Liver (tissue), 9 donors: ENCODE data around the gene SERHL2. TPM values are rescaled to one million over a fixed set of nuclear protein-coding genes. Genes with fewer than 3 reads are reported as not detected.

ENCODE experiments used
- DNase-seq: peaks from one replicate; pipeline ENCODE4 v3.0.0-alpha.2; 2017; ENCODE audit warnings: low spot score
- H3K27ac ChIP-seq, 2 donors: one replicate each; pipeline ENCODE4 v1.7.0; 2013; ENCODE audit warnings: inconsistent platforms in 2 of 2, low read length in 2 of 2, control low read depth in 1 of 2, low read depth in 1 of 2, mild to moderate bottlenecking in 1 of 2
- H3K27me3 ChIP-seq, 4 donors: one replicate each; pipeline versions ENCODE4 v1.6.1 to v1.7.0; 2013; ENCODE audit warnings: low read length in 3 of 4, inconsistent platforms in 1 of 4, mild to moderate bottlenecking in 1 of 4, moderate library complexity in 1 of 4; ENCODE audit not compliant: control insufficient read depth in 4 of 4, insufficient read depth in 4 of 4
- H3K36me3 ChIP-seq, 4 donors: one replicate each; pipeline versions ENCODE4 v1.6.1 to v1.7.0; 2013; ENCODE audit warnings: low read length in 3 of 4, mild to moderate bottlenecking in 3 of 4, low read depth in 1 of 4, moderate library complexity in 1 of 4; ENCODE audit not compliant: control insufficient read depth in 4 of 4, insufficient read depth in 3 of 4
- H3K4me1 ChIP-seq, 4 donors: one replicate each; pipeline versions ENCODE4 v1.6.1 to v1.7.0; 2013; ENCODE audit warnings: low read length in 3 of 4, mild to moderate bottlenecking in 3 of 4, moderate library complexity in 1 of 4; ENCODE audit not compliant: control insufficient read depth in 4 of 4, insufficient read depth in 4 of 4
- H3K4me3 ChIP-seq, 3 donors: one replicate each; pipeline versions ENCODE4 v1.6.1 to v1.7.0; 2013; ENCODE audit warnings: low read length in 3 of 3, control low read depth in 1 of 3, low read depth in 1 of 3, mild to moderate bottlenecking in 1 of 3
- H3K9ac ChIP-seq, 2 donors: one replicate each; pipeline ENCODE4 v1.7.0; 2013; ENCODE audit warnings: low read length in 2 of 2, mild to moderate bottlenecking in 2 of 2, moderate library complexity in 2 of 2, control low read depth in 1 of 2, low read depth in 1 of 2
- H3K9me3 ChIP-seq, 4 donors: one replicate each; pipeline versions ENCODE4 v1.6.1 to v1.7.0; 2013; ENCODE audit warnings: low read length in 3 of 4; ENCODE audit not compliant: control insufficient read depth in 4 of 4
- EGR1 ChIP-seq, 2 donors: IDR thresholded peaks; 2 replicates each; pipeline ENCODE4 v1.6.1; 2016 to 2018; ENCODE audit warnings: antibody characterized with exemption in 2 of 2, low read depth in 2 of 2
- FOXA1 ChIP-seq: IDR thresholded peaks from 2 replicates; pipeline ENCODE4 v1.6.1; 2016; ENCODE audit warnings: antibody characterized with exemption
- FOXA2 ChIP-seq: IDR thresholded peaks from 2 replicates; pipeline ENCODE4 v1.6.1; 2016; ENCODE audit warnings: antibody characterized with exemption
- GABPA ChIP-seq, 2 donors: IDR thresholded peaks in 1 of 2; conservative IDR thresholded peaks in 1 of 2; 2 replicates each; pipeline ENCODE4 v1.6.1; 2016; ENCODE audit warnings: antibody characterized with exemption in 2 of 2, mild to moderate bottlenecking in 1 of 2, moderate library complexity in 1 of 2
- HNF4A ChIP-seq, 2 donors: conservative IDR thresholded peaks; 2 replicates each; pipeline ENCODE4 v1.6.1; 2016; ENCODE audit warnings: antibody characterized with exemption in 2 of 2, mild to moderate bottlenecking in 2 of 2
- HNF4G ChIP-seq: IDR thresholded peaks from 2 replicates; pipeline ENCODE4 v1.6.1; 2016; ENCODE audit warnings: antibody characterized with exemption
- JUND ChIP-seq, 2 donors: IDR thresholded peaks; 2 replicates each; pipeline ENCODE4 v1.6.1; 2016; ENCODE audit warnings: antibody characterized with exemption in 2 of 2
- NR2F2 ChIP-seq: IDR thresholded peaks from 2 replicates; pipeline ENCODE4 v1.6.1; 2016; ENCODE audit warnings: antibody characterized with exemption
- RAD21 ChIP-seq, 2 donors: IDR thresholded peaks; 2 replicates each; pipeline ENCODE4 v1.6.1; 2016; ENCODE audit warnings: antibody characterized with exemption in 2 of 2, mild to moderate bottlenecking in 2 of 2
- RXRA ChIP-seq, 2 donors: IDR thresholded peaks; 2 replicates each; pipeline ENCODE4 v1.6.1; 2017 to 2018; ENCODE audit warnings: antibody characterized with exemption in 2 of 2, mild to moderate bottlenecking in 1 of 2
- SP1 ChIP-seq: IDR thresholded peaks from 2 replicates; pipeline ENCODE4 v1.6.1; 2018; ENCODE audit warnings: antibody characterized with exemption, mild to moderate bottlenecking
- TAF1 ChIP-seq: conservative IDR thresholded peaks from 2 replicates; pipeline ENCODE4 v1.6.1; 2016; ENCODE audit warnings: antibody characterized with exemption, mild to moderate bottlenecking
- YY1 ChIP-seq: IDR thresholded peaks from 2 replicates; pipeline ENCODE4 v1.6.1; 2016; ENCODE audit warnings: antibody characterized with exemption, mild to moderate bottlenecking
- WGBS: extraction: QIAGEN DNeasy Blood & Tissue Kit; methylation state at CpG from one replicate; pipeline ENCODE4 v1.1.7; 2013; 5-methylcytosine and 5-hydroxymethylcytosine counted together
- polyA plus RNA-seq, 2 donors: library from polyadenylated mRNA; stranded (reverse) in 1 of 2; unstranded in 1 of 2; fragments of 200-250 nt in 1 of 2; fragments of >200 nt in 1 of 2; fragmentation: Nextera tagmentation in 1 of 2; extraction: Ambion mirVana in 1 of 2; gene quantifications; one replicate each; pipeline versions ENCODE4 v1.2.1 to v1.2.3, GENCODE V29; 2013 to 2015
- total RNA-seq, 2 donors: library from RNA; depleted of rRNA; stranded (reverse); fragments of >200 nt; gene quantifications; one replicate each; pipeline ENCODE4 v1.2.3, GENCODE V29; 2014
- TF ChIP-seq, protein P1 (sequence below): IDR thresholded peaks from 2 replicates; pipeline ENCODE4 v1.6.1; 2016; ENCODE audit warnings: antibody characterized with exemption
- TF ChIP-seq, protein P2 (sequence below): IDR thresholded peaks from 2 replicates; pipeline ENCODE4 v1.6.1; 2016; ENCODE audit warnings: antibody characterized with exemption
- TF ChIP-seq, protein P3 (sequence below): fragments of 150-350 bp; IDR thresholded peaks from 2 replicates; pipeline ENCODE4 v1.5.1; 2017; ENCODE audit warnings: improper control_type of control experiment, low read depth, low read length; ENCODE audit not compliant: missing input control
- TF ChIP-seq, protein P4 (sequence below): IDR thresholded peaks from 2 replicates; pipeline ENCODE4 v1.6.1; 2016; ENCODE audit warnings: antibody characterized with exemption, mild to moderate bottlenecking
- TF ChIP-seq, protein P5 (sequence below): IDR thresholded peaks from 2 replicates; pipeline ENCODE4 v1.6.1; 2016; ENCODE audit warnings: antibody characterized with exemption
- donor health status: healthy.
- donor health status: healthy.
- donor health status: healthy.
- donor health status: healthy.
- donor health status: healthy.

Gene SERHL2
- total and polyA plus RNA-seq, 4 donors: 0.51 to 1.6 (median 0.69) TPM

DNA sequence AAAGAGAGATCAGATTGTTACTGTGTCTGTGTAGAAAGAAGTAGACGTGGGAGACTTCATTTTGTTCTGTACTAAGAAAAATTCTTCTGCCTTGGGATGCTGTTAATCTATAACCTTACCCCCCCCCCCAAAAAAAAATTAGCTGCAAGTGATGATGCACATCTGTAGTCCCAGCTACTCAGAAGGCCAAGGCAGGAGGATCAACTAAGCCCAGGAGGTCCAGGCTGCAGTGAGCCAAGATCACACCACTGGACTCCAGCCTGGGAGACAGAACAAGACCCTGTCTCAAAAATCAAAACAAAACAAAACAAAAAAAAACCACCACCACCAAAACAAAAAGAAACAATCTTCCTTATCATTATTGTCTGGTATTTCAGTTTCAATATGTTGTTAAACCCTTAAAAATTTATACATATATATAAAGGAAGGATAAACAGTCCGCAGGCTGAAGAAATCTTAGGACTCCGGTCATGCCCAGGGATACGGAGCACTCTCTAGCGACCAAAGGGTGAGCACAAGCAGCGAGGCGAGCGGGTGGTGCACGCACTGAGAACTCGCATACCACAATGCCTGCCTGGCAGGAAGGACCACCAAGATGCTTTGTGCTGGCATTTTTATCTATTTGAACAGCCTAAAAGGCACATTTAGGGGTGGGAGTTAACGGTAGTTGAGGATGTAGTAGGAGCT, 54.5 kb downstream of the SERHL2 start:
- H3K27me3 ChIP-seq: no peaks in the 10 kb centered on the region
- TF ChIP-seq YY1: no peak
- TF ChIP-seq, protein P1, sequence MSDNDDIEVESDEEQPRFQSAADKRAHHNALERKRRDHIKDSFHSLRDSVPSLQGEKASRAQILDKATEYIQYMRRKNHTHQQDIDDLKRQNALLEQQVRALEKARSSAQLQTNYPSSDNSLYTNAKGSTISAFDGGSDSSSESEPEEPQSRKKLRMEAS: no peak
- no peak for TF ChIP-seq SP1
- TF ChIP-seq, protein P2, sequence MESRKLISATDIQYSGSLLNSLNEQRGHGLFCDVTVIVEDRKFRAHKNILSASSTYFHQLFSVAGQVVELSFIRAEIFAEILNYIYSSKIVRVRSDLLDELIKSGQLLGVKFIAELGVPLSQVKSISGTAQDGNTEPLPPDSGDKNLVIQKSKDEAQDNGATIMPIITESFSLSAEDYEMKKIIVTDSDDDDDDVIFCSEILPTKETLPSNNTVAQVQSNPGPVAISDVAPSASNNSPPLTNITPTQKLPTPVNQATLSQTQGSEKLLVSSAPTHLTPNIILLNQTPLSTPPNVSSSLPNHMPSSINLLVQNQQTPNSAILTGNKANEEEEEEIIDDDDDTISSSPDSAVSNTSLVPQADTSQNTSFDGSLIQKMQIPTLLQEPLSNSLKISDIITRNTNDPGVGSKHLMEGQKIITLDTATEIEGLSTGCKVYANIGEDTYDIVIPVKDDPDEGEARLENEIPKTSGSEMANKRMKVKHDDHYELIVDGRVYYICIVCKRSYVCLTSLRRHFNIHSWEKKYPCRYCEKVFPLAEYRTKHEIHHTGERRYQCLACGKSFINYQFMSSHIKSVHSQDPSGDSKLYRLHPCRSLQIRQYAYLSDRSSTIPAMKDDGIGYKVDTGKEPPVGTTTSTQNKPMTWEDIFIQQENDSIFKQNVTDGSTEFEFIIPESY: no peak
- TF ChIP-seq, protein P3, sequence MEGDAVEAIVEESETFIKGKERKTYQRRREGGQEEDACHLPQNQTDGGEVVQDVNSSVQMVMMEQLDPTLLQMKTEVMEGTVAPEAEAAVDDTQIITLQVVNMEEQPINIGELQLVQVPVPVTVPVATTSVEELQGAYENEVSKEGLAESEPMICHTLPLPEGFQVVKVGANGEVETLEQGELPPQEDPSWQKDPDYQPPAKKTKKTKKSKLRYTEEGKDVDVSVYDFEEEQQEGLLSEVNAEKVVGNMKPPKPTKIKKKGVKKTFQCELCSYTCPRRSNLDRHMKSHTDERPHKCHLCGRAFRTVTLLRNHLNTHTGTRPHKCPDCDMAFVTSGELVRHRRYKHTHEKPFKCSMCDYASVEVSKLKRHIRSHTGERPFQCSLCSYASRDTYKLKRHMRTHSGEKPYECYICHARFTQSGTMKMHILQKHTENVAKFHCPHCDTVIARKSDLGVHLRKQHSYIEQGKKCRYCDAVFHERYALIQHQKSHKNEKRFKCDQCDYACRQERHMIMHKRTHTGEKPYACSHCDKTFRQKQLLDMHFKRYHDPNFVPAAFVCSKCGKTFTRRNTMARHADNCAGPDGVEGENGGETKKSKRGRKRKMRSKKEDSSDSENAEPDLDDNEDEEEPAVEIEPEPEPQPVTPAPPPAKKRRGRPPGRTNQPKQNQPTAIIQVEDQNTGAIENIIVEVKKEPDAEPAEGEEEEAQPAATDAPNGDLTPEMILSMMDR: no peak
- TF ChIP-seq, protein P4, sequence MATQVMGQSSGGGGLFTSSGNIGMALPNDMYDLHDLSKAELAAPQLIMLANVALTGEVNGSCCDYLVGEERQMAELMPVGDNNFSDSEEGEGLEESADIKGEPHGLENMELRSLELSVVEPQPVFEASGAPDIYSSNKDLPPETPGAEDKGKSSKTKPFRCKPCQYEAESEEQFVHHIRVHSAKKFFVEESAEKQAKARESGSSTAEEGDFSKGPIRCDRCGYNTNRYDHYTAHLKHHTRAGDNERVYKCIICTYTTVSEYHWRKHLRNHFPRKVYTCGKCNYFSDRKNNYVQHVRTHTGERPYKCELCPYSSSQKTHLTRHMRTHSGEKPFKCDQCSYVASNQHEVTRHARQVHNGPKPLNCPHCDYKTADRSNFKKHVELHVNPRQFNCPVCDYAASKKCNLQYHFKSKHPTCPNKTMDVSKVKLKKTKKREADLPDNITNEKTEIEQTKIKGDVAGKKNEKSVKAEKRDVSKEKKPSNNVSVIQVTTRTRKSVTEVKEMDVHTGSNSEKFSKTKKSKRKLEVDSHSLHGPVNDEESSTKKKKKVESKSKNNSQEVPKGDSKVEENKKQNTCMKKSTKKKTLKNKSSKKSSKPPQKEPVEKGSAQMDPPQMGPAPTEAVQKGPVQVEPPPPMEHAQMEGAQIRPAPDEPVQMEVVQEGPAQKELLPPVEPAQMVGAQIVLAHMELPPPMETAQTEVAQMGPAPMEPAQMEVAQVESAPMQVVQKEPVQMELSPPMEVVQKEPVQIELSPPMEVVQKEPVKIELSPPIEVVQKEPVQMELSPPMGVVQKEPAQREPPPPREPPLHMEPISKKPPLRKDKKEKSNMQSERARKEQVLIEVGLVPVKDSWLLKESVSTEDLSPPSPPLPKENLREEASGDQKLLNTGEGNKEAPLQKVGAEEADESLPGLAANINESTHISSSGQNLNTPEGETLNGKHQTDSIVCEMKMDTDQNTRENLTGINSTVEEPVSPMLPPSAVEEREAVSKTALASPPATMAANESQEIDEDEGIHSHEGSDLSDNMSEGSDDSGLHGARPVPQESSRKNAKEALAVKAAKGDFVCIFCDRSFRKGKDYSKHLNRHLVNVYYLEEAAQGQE: no peak
- no peak for TF ChIP-seq RAD21 (IDR thresholded peaks at IDR 0.05)
- DNase-seq: no peak
- H3K27ac ChIP-seq: no peak overlapping the region
- peaks cover 0 to 31% (median 25%) of the 10 kb centered on the region in 4 donors for H3K4me1 ChIP-seq
- no peaks in the 10 kb centered on the region for H3K9me3 ChIP-seq
- peaks cover 0 to 6% (median 2%) of the 10 kb centered on the region in 4 donors for H3K36me3 ChIP-seq
- 95% methylated on average over 11 of the region's 11 CpGs for WGBS
- H3K4me3 ChIP-seq: no peak overlapping the region
- H3K9ac ChIP-seq: no peak overlapping the region

DNA sequence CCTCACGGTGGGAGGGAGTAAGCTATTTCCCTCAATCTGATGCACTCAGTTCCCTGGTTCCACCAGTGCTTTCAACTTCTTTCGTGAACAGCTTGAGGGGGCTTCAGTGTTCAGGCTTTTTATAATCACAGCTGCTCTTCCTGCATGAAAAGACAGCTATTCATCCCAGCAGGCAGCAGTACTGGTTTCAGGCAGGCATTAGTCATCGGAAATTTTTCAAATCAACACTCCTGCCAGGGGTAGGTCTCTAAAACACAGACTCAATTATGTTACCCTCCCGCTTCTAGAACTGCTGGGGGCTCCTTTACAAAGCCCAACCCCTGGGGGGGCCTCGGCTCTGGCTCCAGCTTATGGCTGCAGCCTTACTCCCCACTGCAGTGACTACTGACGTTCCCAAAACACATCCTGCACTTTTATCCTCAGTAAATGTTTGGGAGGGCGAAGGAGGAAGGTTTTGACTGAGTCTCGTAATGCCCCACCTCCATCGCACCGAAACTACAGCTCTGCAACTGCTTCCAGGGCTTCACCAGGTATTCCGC, 55.1 kb downstream of the SERHL2 start:
- H3K4me1 ChIP-seq: peaks cover 0 to 33% (median 26%) of the 10 kb centered on the region in 4 donors
- no peak overlapping the region for H3K9ac ChIP-seq
- no peak for TF ChIP-seq FOXA2
- TF ChIP-seq RAD21 (IDR thresholded peaks at IDR 0.05): no peak
- no peak for TF ChIP-seq GABPA (IDR thresholded peaks at IDR 0.05 in 1 of 2, conservative IDR thresholded peaks at IDR 0.05 in 1 of 2)
- TF ChIP-seq HNF4G: no peak
- no peak for TF ChIP-seq EGR1 (IDR thresholded peaks at IDR 0.05; ENCODE audit: low read depth in 2 of 2)
- no peak for TF ChIP-seq FOXA1
- no peak for TF ChIP-seq HNF4A (conservative IDR thresholded peaks at IDR 0.05)
- TF ChIP-seq YY1: no peak
- no peak for TF ChIP-seq JUND (IDR thresholded peaks at IDR 0.05)
- TF ChIP-seq, protein P5, sequence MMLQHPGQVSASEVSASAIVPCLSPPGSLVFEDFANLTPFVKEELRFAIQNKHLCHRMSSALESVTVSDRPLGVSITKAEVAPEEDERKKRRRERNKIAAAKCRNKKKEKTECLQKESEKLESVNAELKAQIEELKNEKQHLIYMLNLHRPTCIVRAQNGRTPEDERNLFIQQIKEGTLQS: no peak
- TF ChIP-seq RXRA (IDR thresholded peaks at IDR 0.05): no peak
- no peak for TF ChIP-seq NR2F2
- no peak for TF ChIP-seq TAF1
- no peak for TF ChIP-seq SP1
- TF ChIP-seq, protein P3: no peak
- TF ChIP-seq, protein P1: no peak
- TF ChIP-seq, protein P2: no peak
- H3K9me3 ChIP-seq: no peaks in the 10 kb centered on the region
- no peak overlapping the region for H3K27ac ChIP-seq
- H3K4me3 ChIP-seq: no peak overlapping the region
- DNase-seq: no peak
- H3K27me3 ChIP-seq: no peaks in the 10 kb centered on the region
- 86% methylated on average over 11 of the region's 11 CpGs for WGBS
- peaks cover 0 to 6% (median 2%) of the 10 kb centered on the region in 4 donors for H3K36me3 ChIP-seq
